ENCODE results near the gene DGCR8.

Gene DGCR8

GRCh38 chr22:20107951-20108756, 28.1 kb downstream of the DGCR8 start:
- in situ Hi-C loops (cut with MboI; ENCODE audit: low sequenced_read_pairs) = no loop called here

DNA sequence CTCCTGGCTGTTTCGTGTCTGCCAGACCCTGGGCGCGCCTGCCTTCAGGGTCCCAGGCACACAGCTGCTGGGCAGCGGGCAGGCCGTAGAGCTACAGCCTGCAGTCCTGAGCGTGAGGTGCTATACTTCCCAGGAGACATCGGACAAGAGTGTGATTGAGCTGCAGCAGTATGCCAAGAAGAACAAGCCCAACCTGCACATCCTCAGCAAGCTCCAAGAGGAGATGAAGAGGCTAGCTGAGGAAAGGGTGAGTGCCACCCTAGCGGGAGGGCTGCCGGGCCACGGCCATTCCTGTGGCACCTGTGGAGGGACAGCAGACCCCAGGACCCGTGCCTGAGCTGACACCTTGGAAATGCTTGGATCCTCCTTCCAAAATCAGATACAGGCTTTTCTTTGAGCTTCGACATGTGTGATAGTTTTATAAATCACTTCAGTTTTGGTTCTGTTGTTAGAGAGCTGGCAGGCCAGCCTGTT, 28.8 kb downstream of the DGCR8 start:
- in situ Hi-C loops (cut with MboI; ENCODE audit: low sequenced_read_pairs) = no loop called here

DNA sequence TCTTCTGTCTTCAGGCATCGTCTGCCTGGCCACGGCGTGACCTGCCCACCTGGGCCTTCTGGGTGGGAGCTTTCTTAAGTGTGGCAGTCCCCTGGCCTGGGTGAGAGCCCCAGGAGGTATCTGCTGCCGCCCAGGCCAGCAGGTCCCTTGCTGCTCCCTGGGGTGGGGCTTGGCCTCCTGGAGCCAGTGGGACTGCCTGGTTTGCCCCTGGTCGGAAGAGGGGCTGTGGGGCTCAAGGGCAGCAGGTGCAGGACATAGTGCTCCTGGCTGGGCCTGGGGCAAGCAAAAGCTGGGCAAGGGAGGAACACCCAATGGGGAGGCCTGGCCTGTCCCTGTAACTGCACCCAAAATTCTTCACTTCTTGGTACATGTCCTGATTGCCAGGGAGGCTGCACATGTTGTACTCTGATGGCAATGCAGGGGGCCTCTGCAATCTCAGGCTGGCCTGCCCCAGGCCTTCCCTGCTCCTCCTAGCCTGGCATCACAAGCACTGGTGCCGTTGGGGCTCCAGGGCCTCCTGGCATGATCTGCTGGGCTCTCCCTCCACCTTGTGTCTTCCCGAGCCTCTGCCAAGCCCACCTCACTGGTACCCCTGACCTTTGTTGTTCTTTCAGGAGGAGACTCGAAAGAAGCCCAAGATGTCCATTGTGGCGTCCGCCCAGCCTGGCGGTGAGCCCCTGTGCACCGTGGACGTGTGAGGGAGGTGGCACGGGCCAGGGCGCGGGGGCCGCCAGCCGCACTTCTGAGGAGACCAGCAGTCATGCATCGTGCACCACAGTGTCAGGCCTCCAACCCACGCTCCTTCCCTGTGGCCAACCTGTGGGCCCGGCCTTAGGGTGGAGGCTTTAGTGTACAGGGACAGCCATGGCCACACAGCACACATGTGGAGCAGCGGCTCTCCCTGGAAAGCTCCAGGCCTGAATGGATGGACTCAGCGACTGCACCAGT, 29.6 kb downstream of the DGCR8 start:
- in situ Hi-C loops (cut with MboI; ENCODE audit: low sequenced_read_pairs) = no loop called here

DNA sequence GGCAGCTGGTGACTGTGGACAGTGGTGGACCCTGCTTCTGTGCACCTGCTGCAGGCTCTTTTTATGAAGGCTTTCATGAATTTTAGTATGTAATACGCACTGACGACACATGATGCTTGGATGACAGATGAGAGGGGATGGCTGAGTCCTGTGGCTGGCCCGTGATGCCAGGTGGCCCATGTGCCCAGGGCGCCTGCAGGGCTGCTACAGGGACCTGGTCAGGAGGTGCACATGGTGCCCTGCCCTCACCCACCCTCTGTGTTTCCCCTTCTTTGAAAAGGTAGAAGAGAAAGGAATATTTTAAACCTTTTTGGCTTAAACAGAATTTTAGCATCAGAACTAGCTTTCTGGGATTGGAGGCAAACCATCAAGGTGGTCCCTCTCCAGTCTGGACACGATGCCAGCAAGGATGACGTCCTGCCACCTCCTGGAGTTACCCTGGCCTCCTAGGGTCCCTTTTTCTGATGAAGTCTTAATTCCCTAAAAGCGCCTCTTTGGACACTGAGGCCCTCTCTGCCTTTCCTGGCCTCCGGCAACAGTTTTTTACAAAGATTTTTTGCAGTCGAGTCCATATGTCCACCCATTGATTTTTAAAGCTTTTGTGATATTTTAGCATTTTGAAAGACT, 30.4 kb downstream of the DGCR8 start:
- in situ Hi-C loops (cut with MboI; ENCODE audit: low sequenced_read_pairs) = no loop called here

DNA sequence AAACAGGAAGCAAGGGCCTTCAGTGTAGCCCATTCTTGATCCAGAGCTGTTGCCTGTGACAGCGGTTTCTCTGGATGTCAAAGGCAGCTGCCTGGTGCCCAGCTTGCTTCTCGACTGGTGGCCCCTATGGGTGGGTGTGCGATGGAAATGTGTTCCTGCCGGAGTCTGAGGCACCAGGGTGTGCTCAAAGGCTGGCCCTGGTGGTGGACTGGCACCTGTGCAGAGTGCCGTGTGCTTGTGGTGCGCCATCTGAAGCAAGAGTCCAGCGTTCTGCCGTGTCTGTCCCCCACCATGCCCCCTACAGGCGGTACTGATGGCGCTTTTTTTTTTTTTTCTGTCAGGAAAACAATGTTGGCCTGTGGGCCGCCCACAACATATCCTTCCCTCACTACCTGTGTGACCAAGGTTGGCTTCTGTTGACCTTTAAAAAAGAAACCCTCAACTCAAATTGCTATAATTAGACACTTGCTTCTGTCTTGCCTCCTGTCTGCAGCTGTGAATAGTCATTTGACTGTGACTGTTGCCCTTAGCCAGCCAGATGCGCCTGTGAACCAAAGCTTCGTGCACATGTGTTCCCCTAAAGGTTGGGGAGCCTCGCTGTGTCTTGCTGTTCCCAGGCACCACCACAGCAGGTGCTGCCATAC, 31.1 kb downstream of the DGCR8 start:
- in situ Hi-C loops (cut with MboI; ENCODE audit: low sequenced_read_pairs) = no loop called here

GRCh38 chr22:20111689-20112622, 31.9 kb downstream of the DGCR8 start:
- in situ Hi-C loops (cut with MboI; ENCODE audit: low sequenced_read_pairs) = no loop called here

GRCh38 chr22:20112623-20113511, 32.8 kb downstream of the DGCR8 start:
- in situ Hi-C loops (cut with MboI; ENCODE audit: low sequenced_read_pairs) = no loop called here

GRCh38 chr22:20113551-20114310, 33.7 kb downstream of the DGCR8 start:
- in situ Hi-C loops (cut with MboI; ENCODE audit: low sequenced_read_pairs) = no loop called here

DNA sequence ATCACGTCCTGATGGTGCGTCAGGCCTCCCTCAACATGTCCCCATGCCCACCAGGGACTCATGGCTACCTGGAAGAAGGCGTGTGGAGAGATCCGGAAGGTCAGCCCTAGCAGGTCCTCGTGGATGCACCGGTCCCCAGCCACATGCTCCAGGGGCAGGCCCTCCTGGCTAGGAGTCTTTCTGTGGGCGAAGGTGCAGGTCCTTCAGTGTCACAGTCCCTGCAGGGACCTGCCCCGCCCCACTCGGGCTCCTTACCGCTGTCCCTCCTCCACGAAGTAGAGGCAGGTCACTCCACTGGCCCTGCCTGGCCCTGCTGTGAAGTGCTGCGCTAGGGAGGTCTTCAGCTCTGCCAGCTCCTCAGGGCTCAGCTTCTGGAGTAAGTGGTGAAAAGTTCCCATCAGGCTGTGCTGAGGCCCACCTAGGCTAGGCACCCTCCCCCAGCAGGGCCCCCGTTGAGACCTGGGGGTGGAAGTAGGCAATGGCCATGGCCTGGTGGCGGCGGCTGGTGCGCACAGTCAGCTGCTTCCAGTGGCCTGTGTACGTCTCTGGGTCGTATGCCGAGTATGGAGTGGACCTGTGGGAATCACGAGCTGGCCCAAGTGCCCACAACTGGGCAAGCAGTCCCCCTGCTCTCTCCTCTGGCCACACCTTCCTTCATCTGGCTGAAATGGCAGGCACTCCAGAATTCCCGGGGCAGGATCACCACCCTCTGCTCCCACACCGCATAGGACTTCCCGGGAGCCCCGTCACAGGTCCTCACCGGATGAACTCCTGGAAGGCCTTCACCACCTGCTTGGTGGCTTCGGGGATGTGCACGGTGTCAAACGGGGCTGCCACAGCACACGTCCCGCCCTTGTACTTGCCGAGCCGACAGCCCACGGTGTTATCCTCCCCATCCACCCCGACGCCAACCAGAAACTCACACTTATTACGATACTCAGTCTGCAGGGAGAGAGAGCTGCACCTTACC, 34.8 kb downstream of the DGCR8 start:
- in situ Hi-C loops (cut with MboI; ENCODE audit: low sequenced_read_pairs) = no loop called here

DNA sequence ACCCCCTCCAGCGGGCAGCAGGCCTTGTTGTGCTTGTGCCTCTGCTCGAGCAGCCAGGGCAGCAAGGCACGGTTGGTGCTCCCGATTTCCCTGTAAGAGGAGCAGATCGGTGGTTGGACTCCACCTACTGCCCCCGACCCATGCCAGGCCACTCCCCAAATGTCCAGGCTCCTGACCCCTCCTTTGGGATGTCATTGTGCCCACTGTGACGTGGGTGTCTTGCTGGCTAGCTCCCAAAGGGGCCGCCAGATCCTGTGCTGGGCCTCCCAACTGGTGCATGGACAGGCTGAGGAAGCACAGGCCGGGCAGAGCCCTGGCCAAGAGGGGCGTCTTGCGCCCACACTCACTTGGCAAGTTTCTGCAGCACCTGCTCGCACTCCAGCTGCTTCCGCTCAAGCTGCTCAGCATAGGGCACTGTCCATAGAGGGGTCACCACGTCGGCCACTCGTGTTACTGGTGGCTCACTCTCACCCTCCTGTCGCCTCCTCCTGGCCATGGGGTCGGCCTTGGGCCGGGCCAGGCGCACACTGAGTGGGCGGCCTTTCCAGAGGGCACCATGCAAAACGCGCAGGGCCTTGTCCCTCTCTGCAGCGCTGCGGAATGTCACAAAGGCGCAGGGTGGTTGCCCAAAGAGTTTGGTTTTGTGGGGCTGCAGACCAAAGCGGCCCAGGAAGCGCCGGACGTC, 35.8 kb downstream of the DGCR8 start, which contains the start of gene RANBP1:
TSS of gene RANBP1 (plus strand) at position 414 of the 685 bp plus-strand sequence. CDS start at position 495, 81 bp downstream.
- in situ Hi-C loops (cut with MboI; ENCODE audit: low sequenced_read_pairs) = no loop called here

- in situ Hi-C loops (cut with MboI; ENCODE audit: low sequenced_read_pairs) = no loop called here
Observed at GRCh38 chr22:20116376-20116950, 36.4 kb downstream of the DGCR8 start.

DNA sequence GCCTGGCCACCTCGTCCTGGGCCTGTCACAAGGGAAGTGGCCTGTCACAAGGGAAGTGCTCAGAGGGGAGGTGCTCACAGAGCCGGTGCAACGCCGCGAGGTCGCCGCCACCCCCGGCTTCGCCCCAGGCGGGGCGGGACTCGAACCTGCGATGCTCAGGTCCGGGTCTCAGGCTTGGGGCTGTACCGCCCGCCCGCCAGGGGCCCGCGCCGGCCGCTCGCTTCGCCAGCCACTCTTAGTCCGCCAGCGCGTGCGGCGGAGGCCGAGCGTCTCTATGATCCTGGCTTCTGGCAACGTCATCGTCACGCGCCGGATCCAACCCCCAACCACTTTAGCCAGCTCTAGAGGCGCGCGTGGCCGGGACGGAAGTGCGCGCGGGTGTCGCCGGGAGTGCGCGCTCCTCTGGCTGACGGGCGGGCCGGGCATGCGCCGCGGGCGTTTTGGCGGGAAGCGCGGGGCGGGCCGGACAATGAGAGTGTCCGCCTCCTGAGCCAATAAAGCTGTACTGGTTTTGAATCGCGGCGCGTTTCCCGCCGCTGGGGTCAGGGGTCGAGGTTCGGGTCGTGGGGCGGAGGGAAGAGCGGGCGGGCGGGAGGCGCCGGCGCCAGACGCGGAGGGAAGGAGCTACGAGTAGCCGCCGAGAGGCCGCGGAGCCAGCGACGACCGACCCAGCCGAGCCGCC, 37.1 kb downstream of the DGCR8 start, which contains the start of gene TRMT2A:
TSS of gene TRMT2A (minus strand) at position 276 of the 682 bp plus-strand sequence. CDS start 320 bp downstream, outside the sequence.
- in situ Hi-C loops (cut with MboI; ENCODE audit: low sequenced_read_pairs) = no loop called here

GRCh38 chr22:20117633-20118299, 37.7 kb downstream of the DGCR8 start:
- in situ Hi-C loops (cut with MboI; ENCODE audit: low sequenced_read_pairs) = no loop called here

- in situ Hi-C loops (cut with MboI; ENCODE audit: low sequenced_read_pairs) = no loop called here
Observed at GRCh38 chr22:20118300-20119020, 38.4 kb downstream of the DGCR8 start.

All from HL-60/S4 treated with phorbol 12-myristate 13-acetate at 8.2 ng/mL for 4 days and 3 days (cell line).